ENCODE data around the gene NSMCE1.

The NSMCE1 gene

DNA sequence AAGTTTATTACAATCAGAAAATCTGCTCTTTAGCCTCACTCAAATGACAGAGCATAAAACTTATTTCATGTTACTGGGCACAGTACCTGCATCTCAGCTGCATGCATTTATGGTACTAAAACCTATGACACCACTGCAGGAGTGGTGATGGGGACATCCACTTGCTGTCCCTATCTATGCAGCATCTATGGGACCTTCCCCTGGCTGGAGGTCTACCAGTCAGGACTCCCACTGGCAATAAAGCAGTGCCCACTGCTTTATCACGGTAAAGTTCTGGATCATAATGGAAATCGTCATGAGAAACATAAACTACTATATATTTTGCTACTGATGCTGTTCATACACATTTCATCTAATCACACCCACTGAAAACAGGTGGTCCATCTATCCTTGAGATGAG, 26.2 kb downstream of the NSMCE1 start:
- DNase-seq = no peak

DNA sequence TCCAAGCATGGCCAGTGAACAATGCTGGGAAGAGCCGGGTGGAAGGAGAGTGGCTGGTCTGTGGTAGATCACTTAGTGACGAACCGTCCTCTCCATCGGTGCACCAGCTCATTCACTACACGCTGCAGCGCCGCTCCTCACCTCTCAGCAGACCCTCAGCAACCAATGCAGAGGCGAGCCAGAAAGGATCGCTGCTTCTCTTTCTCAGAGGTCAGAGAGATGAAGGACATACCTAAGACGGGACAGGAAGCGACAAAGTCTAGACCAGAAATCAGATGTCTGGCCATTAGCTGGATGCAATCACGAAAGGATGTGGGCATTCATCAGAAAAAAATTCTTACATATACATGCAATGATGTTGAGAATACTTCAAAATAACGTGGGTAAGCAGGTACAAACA, 26.9 kb downstream of the NSMCE1 start:
- no peak for DNase-seq

DNA sequence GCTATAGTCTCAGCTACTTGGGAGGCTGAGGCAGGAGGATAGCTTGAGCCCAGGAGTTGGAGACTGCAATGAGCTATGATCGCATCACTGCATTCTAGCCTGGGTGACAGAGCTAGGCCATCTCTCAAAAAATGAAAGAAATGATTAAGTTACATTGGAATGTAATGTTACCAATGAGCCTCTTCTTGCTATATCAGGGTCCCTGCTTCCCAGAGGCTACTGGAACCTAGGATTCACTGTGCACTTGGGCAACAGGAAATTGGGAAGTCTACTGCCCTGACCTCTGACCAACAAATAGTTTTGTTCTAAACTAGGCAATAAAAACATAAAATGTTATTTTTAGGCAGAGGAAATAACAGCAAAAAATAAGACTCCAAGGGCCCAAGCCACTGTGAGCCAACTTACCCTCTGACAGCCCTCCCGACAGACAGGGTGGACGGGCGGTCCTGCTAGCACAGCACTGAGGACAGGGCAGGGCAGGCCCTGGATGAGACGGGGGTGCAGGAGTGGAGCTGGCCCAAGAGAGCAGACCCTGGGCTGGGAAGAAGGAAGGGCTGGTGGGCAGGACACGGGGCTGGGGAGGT, 27.5 kb downstream of the NSMCE1 start:
- DNase-seq = no peak

DNA sequence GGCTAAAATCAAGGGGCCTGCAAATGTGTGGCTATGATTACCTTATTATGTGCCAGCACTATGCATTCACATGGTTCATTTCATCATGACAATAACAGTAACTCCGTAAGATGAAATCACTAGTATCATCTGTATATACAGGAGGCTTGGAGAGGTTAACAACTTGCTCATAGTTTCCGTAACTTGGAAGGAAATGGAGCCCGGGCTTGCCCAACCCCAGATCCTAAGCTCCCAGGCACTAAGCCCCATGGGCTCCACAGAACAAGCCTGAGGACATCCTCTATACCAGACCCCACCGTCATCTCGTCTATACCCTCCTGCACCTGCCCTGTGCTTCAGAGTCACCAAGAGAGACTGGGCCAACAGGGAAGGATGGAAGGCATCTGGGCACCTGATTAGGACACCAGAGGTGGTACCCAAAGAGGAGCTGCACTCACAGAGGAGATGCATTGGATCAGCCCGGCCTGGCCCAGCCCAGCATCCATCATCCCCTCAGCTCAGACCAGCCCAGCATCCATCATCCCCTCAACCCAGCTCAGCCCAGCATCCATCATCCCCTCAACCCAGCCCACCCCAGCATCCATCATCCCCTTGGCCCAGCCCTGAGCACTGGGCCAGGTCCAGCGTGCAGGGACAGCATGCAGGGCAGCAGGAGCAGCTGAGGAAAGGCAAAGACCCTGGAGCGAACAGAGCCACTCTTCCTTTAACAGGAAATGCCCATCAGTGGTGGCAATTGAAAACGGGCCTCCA, 28.5 kb downstream of the NSMCE1 start:
- DNase-seq = no peak

DNA sequence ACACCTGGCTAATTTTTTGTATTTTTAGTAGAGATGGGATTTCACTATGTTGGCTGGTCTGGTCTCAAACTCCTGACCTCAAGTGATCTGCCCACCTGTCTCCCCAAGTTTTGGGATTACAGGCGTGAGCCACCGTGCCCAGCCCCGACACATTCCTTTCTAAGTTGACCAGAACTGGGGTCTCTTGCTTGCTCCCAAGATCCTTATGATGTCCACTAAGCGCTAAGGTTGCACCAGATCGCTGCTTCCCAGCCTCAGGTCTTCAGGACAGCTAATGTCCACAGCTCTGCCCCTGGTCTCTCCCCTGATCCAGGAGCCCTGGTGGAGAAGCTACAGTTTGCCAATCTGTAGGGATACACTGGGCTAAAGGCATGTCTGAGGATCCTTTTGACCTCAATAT, 29.5 kb downstream of the NSMCE1 start:
- DNase-seq = no peak

DNA sequence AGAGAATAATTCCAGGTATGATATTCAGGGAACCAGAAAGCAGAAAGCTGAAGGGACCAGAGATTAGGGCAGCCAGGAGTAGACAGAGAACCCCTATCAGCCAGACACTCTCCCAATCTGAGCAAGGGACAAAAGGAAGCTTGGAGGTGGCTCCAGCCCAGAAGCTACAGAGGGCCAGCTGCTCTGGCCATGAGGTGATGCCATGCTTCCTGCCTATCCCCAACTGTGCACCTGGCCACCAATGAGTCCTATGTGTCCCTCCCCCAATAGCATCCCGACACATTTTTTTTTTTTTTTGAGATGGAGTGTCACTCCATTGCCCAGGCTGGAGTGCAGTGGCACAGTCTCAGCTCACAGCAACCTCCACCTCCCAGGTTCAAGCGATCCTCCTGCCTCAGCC, 30.0 kb downstream of the NSMCE1 start:
- no peak for DNase-seq

DNA sequence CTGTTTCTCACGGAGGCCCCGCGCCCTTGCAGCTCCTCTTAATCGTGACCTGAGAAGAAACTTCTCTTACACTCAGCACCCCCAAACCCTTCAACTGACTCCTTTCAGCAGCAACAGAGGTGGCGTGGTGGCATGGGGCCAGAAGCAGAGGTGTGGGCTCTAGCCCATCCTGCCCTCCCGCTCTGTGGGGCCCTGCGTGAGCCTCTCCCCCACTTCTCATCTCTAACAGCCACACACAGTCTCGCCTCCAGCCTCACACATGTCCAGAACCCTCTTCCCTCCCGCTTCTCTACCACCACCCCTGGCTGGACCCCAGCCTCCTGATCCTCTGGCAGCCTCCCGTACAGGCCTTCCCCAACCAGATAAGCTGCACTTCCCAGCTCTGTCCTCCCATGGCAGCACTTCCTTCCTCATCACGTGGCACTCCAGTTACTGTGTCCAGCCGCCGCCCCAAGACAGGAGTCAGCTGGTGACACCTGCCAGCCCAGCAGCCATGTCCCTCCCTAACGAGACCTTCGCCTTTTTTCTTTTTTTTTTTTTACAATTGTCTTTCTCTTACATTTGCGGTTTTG, 30.5 kb downstream of the NSMCE1 start:
- no peak for DNase-seq

DNA sequence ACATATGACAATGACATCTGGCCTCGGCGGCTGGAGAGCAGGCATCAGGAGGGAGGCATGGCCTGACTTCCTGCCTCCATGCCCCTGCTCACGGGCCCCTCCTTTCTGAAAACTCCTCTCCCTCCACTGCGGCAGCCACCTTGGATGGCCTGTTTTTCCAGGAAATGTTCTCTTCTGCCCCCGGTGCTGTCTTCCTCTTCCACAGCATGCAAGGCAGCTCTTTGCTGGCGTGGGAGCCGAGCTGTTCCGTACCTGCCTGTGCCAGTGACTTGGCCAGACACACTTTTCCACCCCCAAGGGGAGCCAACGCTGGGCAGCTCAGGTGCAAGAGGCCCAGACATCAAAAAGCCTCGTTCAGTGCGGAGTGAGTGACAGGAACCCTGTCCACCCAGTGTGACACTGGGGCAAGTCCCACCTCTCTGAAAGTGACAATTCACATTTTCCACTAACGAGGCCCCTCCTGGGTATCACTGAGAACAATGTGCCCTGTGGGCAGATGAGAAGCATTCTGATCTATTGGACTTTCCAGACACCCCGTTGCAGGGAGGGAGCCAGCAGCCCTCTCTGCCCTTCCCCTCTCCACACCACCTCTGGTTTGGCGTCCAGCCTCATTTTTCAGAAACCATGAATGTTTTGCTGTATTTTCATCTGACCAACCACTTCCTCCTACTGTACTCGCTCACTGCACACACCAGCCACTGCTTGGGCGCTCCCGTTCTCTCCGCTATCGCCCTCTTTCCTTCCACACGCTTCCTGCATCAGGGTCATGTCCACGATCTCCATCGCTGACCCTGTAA, 31.2 kb downstream of the NSMCE1 start:
- DNase-seq = peak; percentile 66

DNA sequence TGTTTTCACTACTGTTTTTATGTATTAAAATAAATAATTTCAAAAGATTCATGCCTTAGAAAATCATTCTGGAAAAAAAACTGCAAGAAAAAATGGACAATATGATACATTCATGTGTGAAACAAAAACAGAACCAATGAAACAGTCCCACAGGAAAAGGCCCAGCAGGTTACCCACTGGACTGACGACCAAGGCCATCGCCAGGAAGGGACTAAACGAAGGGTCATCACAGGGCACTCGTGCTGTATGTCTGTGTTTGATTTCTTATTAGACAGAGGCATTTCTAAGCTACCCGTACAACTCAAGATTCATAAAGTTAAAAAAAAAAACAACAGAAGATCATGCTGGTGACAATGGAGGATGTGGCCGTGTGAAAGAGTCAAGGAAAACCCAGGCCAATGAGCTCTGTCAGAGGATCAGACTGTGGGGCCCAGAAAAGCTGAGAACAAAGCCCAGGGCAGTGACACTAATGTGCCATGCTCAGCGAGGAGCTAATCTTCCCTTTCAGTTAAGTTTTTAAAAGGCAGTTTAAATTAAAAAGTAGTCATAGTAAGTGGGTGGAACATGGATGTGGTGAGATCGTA, 31.8 kb downstream of the NSMCE1 start:
- no peak for DNase-seq

DNA sequence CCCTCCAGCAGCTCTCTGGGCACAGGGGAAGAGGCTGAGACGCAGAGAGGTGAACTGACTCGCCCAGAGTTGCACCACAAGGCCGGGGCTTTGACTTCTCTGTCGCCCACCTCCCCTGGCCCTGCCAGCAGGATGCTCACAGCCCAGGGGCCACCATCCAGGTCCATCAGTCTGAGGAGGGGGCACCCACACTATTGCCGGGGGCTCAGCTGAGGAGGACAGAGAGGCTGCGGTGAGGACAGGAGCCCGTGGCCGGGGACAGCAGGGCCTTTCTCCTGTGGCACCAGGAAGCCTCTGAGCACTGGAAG, 32.7 kb downstream of the NSMCE1 start:
- no peak for DNase-seq

DNA sequence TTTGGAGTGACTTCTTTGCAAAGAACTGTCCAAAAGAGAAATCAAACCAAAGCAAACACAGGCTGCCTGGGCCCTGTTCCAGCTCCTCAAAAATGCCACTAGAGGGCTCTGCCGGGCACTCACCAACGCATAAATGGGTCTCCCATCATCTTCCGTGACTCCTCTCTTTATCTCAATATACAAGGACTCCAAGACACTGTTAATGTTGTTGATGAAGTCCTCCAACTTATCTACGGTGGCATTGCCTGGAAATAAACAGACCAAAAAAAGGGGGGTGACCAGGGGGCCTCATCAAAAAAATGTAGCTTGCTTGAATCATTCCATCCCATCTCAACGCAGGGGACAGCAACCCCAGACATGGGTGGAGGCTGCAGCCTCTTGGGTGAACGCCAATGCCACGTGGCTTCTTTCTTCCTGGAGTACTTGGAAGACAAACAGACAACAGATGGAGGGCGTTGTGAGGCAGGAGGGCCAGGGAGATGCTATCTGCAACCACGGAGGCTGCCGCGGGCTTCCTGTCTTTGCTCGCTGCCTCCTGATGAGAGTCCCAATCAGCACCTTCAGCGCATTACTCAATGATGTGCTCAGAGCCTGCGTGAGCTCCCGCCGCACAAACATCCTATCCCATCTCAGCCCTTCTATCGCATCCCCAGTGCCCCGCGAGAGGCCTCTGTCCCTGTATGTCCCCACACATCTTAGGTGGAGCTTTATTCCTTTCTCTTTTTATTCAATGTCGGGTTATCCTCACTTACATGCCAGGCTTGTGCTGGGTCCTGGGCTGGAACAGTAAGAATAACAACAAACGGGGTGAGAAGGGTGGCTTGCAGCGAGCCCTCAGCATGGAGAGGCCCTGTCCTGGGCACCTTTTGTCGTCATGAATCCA, 33.3 kb downstream of the NSMCE1 start:
- DNase-seq = peak; percentile 62

DNA sequence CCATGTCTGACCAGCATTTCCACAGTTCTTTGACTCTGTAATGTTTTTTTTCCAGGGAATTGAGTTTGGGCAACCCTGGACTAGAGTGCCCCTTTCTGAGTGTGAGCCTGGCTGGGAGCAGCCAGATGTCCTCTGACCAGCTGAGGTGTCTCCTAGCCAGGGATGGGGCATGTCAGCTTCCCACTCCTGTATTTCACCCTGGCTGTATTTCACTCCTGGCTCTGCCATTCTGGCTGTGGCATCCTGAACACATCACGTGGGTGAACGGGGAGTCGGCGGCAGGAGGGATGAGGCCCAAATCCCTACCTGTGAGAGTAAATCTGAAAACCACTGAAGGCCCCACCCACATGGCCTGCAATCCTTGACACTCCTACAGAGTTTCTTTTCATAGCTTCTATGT, 34.0 kb downstream of the NSMCE1 start:
- DNase-seq = no peak

DNA sequence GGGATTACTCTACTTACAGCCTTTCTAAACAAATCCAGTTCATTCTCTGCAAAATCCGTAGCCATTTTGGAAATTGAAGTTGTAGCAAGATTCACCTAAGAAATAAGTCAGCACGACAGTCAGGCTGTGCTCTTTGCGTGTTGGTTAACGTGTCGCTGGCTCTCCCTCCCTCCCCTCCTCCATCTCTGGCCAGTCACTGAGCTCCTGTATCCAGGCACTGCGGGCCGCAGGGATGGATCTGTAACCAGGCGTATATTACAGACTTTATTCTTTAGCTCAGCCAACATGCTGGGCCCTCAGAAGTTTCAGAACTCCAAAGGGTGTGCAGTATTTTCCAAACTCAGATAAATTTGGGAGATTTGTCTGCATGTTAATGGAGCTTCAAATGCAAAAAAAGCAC, 34.4 kb downstream of the NSMCE1 start:
- no peak for DNase-seq

DNA sequence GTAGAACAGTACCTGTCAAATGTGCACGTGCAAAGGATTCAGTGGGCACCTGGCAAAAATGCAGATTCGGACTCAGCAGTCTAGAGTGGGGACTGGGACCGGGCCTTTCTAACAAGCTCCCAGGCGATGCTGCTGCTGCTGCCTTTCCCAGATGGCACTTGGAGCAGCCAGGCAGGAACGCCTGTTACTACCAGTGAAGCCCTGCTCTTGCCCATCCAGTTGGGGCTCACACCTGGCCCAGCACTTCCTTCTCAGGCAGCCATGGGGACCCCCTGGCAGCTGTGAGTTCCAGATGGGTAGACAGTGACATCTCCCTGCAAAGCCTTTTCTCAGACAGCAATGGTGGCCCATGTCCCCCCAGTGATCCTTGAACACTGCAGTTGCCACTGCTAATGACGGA, 34.8 kb downstream of the NSMCE1 start:
- DNase-seq = no peak

DNA sequence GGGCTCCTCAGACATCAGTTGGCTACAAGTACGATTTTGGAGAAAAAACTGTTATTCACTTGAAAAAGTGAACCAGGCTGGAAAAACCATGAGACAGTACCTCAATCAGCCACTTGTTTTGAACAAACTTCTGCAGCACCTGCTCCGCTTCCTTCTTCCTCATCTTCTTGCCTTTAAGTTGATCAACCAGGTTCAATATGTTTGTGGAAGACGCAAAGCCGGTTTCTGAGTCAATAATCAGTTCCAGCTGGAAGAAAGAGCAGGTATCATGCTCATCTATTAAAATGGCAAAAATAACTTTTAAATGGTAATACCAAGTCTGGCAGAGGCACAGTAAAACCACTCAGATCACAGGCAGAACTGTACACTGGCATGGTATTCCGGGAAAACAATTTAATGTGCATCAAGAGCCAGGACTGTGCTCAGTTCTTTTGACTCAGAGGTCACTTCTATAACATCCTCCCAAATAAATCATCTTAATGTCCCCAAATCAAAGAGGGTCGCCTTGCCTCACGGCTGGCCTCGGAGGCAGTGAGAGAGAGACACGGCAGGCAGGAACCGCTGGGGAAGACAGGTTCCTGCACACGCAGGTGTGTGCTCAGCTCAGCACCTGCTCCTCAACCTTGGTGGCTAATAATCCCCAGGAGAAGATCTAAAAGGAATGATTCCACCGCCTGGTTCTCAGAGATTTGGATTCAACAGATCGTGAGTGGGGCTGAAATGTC, 35.5 kb downstream of the NSMCE1 start:
- DNase-seq = no peak

DNA sequence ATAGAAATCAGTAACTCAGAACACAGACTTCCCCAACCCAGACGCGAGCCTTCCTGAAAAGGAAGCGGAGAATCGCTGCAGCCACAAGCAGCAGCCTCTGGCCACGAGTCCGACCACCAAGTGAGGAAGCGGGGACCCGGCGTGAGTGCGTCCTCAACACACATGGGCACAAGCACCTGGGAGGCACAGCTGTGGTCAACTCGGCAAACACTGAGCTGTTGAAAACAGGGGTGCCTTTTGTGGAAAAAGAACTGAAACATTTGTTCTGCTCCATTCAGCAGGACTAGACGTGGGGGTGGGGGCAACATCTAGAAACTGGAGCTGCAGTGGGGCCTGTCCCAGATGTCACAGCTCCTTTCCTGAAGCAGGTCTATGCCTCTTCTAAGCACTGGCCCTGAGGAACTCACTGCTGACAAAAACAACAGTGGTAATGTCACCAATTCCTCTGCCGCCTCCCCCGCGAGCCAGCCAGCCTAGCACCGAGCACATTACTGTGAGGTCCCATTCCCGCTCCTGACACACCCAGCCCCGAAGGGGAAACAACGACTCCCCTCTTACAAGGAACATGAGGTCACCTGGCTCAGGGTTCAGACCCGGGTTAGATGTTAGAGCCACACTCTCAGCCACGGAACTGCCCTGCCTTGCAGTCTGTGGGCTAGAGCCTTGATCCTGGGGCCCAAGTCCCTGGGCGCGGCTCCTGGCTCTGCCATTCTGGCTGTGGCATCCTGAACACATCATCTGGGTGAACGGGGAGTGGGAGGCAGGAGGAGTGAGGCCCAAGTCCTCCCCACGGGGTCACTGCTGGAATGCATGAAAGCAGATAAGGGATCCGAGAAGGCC, 36.3 kb downstream of the NSMCE1 start:
- DNase-seq = no peak

DNA sequence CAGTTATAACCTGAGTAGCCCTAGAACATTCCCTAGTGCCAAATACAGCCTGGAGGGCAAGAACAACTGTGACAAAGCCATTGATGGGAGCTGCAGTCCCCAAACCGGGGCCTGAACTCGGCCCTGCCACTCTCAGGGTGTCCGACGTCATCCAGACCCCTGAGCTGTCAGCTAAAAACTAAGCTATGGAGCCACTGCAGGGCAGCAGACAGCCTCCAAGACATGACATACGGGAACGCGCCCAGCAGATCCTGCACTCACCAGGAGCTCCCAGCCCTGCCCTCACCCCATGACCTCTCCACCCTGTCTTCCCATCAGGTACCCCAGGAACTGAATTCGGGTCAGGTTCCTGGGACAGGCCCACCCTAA, 36.9 kb downstream of the NSMCE1 start:
- DNase-seq = no peak

DNA sequence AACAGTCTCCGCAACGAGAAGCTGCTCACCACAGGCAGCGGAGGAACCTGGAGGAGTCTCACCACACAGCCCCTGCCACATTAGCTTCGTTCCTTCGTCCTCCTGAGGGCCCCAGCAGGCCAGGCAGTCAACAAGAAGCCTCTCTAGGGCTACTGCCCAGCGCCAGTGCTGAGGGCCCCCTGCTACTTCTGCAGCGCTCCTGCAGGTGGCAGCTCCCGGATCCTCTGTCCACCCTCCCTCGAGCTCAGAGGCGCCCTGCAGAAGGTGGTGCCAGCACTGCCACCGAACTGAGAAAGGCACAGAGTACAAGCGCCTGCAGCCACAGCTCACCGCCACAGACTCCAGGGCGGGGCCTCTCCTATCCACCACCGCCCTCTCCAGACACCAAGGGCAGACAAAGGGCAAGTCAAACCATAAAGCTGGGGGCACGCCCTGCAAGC, 38.0 kb downstream of the NSMCE1 start:
- peak; percentile 39 for DNase-seq

DNA sequence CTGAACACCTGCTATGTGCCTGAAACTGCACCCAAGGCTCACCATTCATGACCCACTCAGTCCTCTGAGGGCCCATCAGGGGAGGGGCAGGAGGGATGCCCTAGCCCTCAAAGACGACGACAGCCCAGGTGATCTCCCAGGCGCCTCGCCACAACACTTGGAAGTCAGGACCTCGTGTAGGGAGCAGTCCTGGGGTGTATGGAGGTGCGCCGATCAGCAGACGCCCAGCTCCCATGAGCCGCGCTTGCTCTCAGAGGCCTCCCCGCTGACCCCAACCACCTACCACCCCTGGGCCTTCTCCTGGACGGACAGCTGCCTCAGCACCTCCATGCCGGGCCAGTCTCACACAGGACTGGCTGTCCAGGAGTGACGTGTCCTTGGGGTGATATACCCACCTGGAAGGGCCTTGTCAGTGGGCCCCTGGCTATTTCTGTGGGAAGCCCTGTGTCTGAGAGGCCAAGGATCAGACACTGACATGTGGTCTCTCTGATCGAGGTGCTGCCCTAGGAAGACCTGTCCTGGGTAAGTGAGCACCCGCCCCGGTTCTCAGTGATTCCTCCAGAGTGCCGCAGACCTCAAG, 38.6 kb downstream of the NSMCE1 start:
- DNase-seq = no peak

Measured in activated T-cell treated with anti-CD3 and anti-CD28 coated beads for 4 hours (primary cell).